ENCODE data around the gene LSS. TPM values are rescaled to one million over a fixed set of nuclear protein-coding genes. Genes with fewer than 3 reads are reported as not detected.

The LSS gene
- total and polyA plus RNA-seq, 2 of the 4 experiments (the other 2 are of a cell fraction), result 43.4 to 58.1 TPM

GRCh38 chr21:46150491-46151121 is 78.0 kb downstream of the LSS start:
- no peak overlapping the region for H2AK9ac ChIP-seq (replicated peaks; ENCODE audit: low read depth, low read length, poor library complexity)
- H3K4ac ChIP-seq (ENCODE audit: low read depth, low read length), result no peak overlapping the region
- H3K18ac ChIP-seq (ENCODE audit: low read depth, low read length), result no peak overlapping the region
- no peak overlapping the region for H2BK5ac ChIP-seq (ENCODE audit: low read depth, low read length, poor library complexity, severe bottlenecking)
- ATAC-seq (ENCODE audit: low read depth), result no peak
- no peak overlapping the region for H2BK120ac ChIP-seq (ENCODE audit: low read depth, low read length)
- H2AFZ ChIP-seq (replicated peaks; ENCODE audit: low read length, poor library complexity), result no peak overlapping the region
- H3K27me3 ChIP-seq (ENCODE audit: control insufficient read depth, insufficient read depth, low read length), result no peaks in the 10 kb centered on the region
- H3K56ac ChIP-seq (ENCODE audit: extremely low read depth, insufficient read depth, low read length), result no peak overlapping the region
- dilution Hi-C loops (cut with HindIII; ENCODE audit: low sequenced_read_pairs, unreplicated experiment) (no loop called here), intact Hi-C loops (cut with micrococcal nuclease) (no loop called here), in situ Hi-C loops (cut with MboI; ENCODE audit: low sequenced_read_pairs) (no loop called here)
- no peak overlapping the region for H3K4me3 ChIP-seq (ENCODE audit: insufficient read depth, low read depth, low read length)
- no peak overlapping the region for H2AK5ac ChIP-seq (ENCODE audit: low read depth, low read length)
- H4K20me1 ChIP-seq (ENCODE audit: insufficient read depth, low read length), result no peaks in the 10 kb centered on the region
- no peak overlapping the region for H3K4me2 ChIP-seq (ENCODE audit: low read depth, low read length)
- H4K91ac ChIP-seq (ENCODE audit: insufficient read depth, low read depth, low read length), result no peak overlapping the region
- H3K27ac ChIP-seq (ENCODE audit: insufficient read depth, low read length), result no peak overlapping the region
- H4K5ac ChIP-seq (ENCODE audit: low read depth, low read length), result no peak overlapping the region
- BruUV-seq (replicated peaks), result no TSS peak
- no peak for TF ChIP-seq CHD1 (IDR thresholded peaks at IDR 0.05; ENCODE audit: low read depth, low read length)
- no peak for TF ChIP-seq MAZ (IDR thresholded peaks at IDR 0.05; ENCODE audit: borderline replicate concordance, low read depth, low read length)
- TF ChIP-seq MXI1 (IDR thresholded peaks at IDR 0.05; ENCODE audit: borderline replicate concordance, low read depth, low read length), result no peak
- no peak overlapping the region for H3K9ac ChIP-seq (ENCODE audit: low read depth, low read length)
- no peak overlapping the region for H3K14ac ChIP-seq (replicated peaks; ENCODE audit: low read depth, low read length)
- H3K4me1 ChIP-seq (ENCODE audit: control insufficient read depth, insufficient read depth, low read length), result peaks cover 2% of the 10 kb centered on the region
- H3K9me3 ChIP-seq (ENCODE audit: control insufficient read depth, insufficient read depth, low read length), result no peaks in the 10 kb centered on the region
- no peaks in the 10 kb centered on the region for H3K9me1 ChIP-seq (ENCODE audit: insufficient read depth, low read length)
- 83% methylated on average over 5 of the region's 24 CpGs; no CpG with 5 or more reads in 1 of the 2 experiments for WGBS, 2 experiments (ENCODE audit: extremely low coverage in 2 of 2, insufficient read length in 1 of 2)
- H2BK15ac ChIP-seq (ENCODE audit: low read depth, low read length), result no peak overlapping the region
- no peaks in the 10 kb centered on the region for H3K79me1 ChIP-seq (ENCODE audit: low read depth in 1 of 2, low read length in 2 of 2)
- DNase-seq, result no peak
- no peak overlapping the region for H2BK20ac ChIP-seq (ENCODE audit: low read depth, low read length)
- H3K23ac ChIP-seq (ENCODE audit: low read depth, low read length), result no peak overlapping the region
- CTCF ChIA-PET, result no interaction called here
- H4K8ac ChIP-seq (ENCODE audit: low read depth in 2 of 2, low read length in 2 of 2), result no peak overlapping the region
- POLR2A ChIA-PET (ENCODE audit: unreplicated experiment), result no interaction called here
- H3K36me3 ChIP-seq (ENCODE audit: control insufficient read depth, insufficient read depth, low read length), result no peaks in the 10 kb centered on the region
